IgD-negative memory B cell (primary cell): ENCODE measurements around the gene CLPTM1. TPM values are rescaled to one million over a fixed set of nuclear protein-coding genes. Genes with fewer than 3 reads are reported as not detected.
A peak's percentile ranks its signal among the peaks of the same experiment; 100 is the strongest.
"Not testable (repeated sequence)": the region's sequence is repeated elsewhere in the genome, so short reads cannot be mapped to it uniquely, and the experiment has no call there.

Source experiments
- H3K27ac Mint-ChIP-seq, 3 donors: one replicate each; pipeline ENCODE4 v1.8.0; 2020 to 2022; ENCODE audit warnings: mild to moderate bottlenecking in 3 of 3, mixed read lengths in 3 of 3, moderate library complexity in 1 of 3
- H3K27me3 Mint-ChIP-seq: one replicate; pipeline ENCODE4 v1.8.0; 2021; ENCODE audit warnings: mixed read lengths
- H3K36me3 Mint-ChIP-seq: one replicate; pipeline ENCODE4 v1.8.0; 2020; ENCODE audit warnings: mild to moderate bottlenecking, mixed read lengths
- H3K4me1 Mint-ChIP-seq, 3 donors: one replicate each; pipeline ENCODE4 v1.8.0; 2020 to 2022; ENCODE audit warnings: mixed read lengths in 3 of 3, mild to moderate bottlenecking in 1 of 3
- H3K4me3 Mint-ChIP-seq, 4 donors: one replicate each; pipeline ENCODE4 v1.8.0; 2020 to 2022; ENCODE audit warnings: mild to moderate bottlenecking in 4 of 4, mixed read lengths in 4 of 4, moderate library complexity in 3 of 4
- H3K9me3 Mint-ChIP-seq, 3 donors: one replicate each; pipeline ENCODE4 v1.8.0; 2020 to 2021; ENCODE audit warnings: mixed read lengths in 3 of 3, mild to moderate bottlenecking in 1 of 3
- polyA plus RNA-seq: library from polyadenylated mRNA; unstranded; fragments of 300-500 nt; fragmentation: Illumina TruSeq; gene quantifications from one replicate; pipeline ENCODE4 v1.2.3, GENCODE V29; 2021

CLPTM1 gene
- polyA plus RNA-seq, 1 donor from 2014 or later = 29.2 TPM

GRCh38 chr19:44925114-44925891, 29.9 kb upstream of the CLPTM1 start:
- H3K9me3 Mint-ChIP-seq = no peaks in the 10 kb centered on the region
- no peak overlapping the region for H3K27ac Mint-ChIP-seq
- no peak overlapping the region for H3K4me3 Mint-ChIP-seq
- H3K36me3 Mint-ChIP-seq = peaks cover 2% of the 10 kb centered on the region
- H3K4me1 Mint-ChIP-seq = peaks cover 3 to 8% (median 4%) of the 10 kb centered on the region in 3 donors
- H3K27me3 Mint-ChIP-seq = peaks cover 20% of the 10 kb centered on the region

DNA sequence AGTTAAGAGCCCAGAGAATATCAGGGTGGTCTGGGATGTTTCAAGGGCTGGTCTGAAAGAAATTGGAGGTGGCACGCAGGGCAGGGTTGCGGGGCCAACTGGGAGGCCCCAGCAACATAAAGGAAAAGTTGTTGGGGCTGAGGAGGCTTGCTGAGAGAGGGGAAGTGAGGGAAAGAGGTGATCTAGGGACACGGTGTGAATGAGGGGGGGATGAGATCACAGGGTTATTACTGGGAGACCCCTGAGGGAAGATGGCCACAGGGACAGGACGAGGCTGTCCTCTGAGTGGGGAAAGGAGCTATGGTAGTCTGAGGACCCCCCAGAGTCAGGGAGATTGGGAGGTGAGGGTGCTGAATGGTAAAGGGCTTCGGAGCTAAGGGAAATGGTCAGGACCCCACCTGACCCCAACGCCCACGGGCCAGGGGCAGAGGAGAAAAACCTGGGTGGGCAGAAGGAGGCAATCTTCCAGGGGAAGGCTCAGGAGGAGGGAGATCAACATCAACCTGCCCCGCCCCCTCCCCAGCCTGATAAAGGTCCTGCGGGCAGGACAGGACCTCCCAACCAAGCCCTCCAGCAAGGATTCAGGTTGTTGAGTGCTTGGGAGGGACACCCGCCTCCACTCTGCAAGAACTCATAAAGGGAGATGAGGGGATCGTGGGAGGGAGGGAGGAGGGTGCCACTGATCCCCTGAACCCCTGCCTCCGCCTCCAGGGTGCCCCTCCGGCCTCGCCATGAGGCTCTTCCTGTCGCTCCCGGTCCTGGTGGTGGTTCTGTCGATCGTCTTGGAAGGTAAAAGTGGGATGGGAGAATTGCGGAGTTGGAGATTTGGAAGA, 28.7 kb upstream of the CLPTM1 start:
- not testable (repeated sequence) for H3K9me3 Mint-ChIP-seq, H3K36me3 Mint-ChIP-seq, H3K4me1 Mint-ChIP-seq
- H3K27me3 Mint-ChIP-seq = peaks cover 20% of the 10 kb centered on the region
- H3K27ac Mint-ChIP-seq = peak overlapping the region in 2 of 3 donors; percentile 22 to 86
- peak overlapping the region in 3 of 4 donors; percentile 23 to 91 (median 75) for H3K4me3 Mint-ChIP-seq

DNA sequence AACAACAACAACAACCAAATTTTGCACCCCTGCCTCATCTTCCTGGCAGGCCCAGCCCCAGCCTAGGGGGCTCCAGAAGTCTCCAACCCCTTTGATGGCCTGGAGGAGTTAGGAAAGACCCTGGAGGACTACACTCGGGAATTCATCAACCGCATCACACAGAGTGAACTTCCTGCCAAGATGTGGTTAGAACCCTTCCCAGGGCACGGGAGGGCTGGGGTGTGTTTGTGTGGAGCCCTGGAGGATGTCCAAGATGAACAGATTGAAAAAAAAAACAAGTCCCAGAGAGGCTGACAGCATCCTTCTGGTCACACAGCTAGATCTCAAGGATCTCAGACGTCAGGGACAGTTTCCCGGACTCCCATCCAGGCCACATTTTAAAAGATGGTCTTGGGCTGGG, 27.4 kb upstream of the CLPTM1 start:
- Mint-ChIP-seq H3K27me3 (peaks cover 20% of the 10 kb centered on the region), H3K9me3 (no peaks in the 10 kb centered on the region), H3K4me1 (peaks cover 3 to 6% (median 4%) of the 10 kb centered on the region in 3 donors), H3K36me3 (no peaks in the 10 kb centered on the region), H3K27ac (no peak overlapping the region), H3K4me3 (no peak overlapping the region)

DNA sequence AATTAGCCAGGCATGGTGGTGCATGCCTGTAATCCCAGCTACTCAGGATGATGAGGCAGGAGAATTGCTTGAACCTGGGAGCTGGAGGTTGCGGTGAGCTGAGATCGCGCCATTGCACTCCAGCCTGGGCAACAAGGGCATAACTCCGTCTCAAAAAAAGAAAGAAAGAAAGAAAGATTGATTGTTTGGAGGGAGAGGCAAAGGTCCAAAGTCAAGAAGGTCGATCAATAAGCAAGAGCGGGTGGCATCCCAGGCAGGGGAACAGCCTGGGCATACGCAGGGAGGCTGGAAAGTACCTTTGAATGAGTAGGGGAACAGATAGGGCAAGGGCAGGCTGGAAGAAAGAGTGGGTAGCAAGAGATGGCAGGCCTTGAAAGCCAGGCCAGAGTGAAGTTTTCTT, 25.1 kb upstream of the CLPTM1 start:
- Mint-ChIP-seq H3K27ac (no peak overlapping the region), H3K27me3 (peaks cover 24% of the 10 kb centered on the region), H3K36me3 (no peaks in the 10 kb centered on the region), H3K4me3 (peak overlapping the region in 1 of 4 donors; percentile 28), H3K4me1 (peaks cover 3 to 10% (median 4%) of the 10 kb centered on the region in 3 donors), H3K9me3 (no peaks in the 10 kb centered on the region)

DNA sequence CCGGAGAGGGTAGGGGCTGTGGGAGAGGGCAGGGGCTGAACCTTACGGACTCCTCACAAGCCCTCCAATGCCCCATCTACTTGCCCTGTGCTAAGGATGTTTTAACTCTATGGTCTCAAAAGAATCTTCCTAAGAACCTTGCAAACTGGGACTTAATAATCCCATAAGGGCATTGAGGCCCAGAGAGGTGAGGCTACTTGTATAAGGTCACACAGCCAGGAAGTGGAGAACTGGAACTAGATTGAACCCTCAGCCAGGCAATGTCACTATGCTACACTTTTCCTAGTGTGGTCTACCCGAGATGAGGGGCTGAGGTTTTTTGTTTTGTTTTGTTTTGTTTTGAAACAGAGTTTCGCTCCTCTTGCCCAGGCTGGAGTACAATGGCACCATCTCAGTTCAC, 23.6 kb upstream of the CLPTM1 start:
- H3K27me3 Mint-ChIP-seq = peaks cover 13% of the 10 kb centered on the region
- no peak overlapping the region for H3K4me3 Mint-ChIP-seq
- no peaks in the 10 kb centered on the region for H3K36me3 Mint-ChIP-seq
- no peaks in the 10 kb centered on the region for H3K9me3 Mint-ChIP-seq
- H3K27ac Mint-ChIP-seq = no peak overlapping the region
- peaks cover 3 to 9% (median 4%) of the 10 kb centered on the region in 3 donors for H3K4me1 Mint-ChIP-seq

GRCh38 chr19:44939668-44940067, 15.5 kb upstream of the CLPTM1 start:
- Mint-ChIP-seq H3K27me3 (peaks cover 2% of the 10 kb centered on the region), H3K36me3 (no peaks in the 10 kb centered on the region), H3K4me1 (peaks cover 5 to 18% (median 9%) of the 10 kb centered on the region in 3 donors), H3K27ac (no peak overlapping the region), H3K4me3 (no peak overlapping the region), H3K9me3 (no peaks in the 10 kb centered on the region)

DNA sequence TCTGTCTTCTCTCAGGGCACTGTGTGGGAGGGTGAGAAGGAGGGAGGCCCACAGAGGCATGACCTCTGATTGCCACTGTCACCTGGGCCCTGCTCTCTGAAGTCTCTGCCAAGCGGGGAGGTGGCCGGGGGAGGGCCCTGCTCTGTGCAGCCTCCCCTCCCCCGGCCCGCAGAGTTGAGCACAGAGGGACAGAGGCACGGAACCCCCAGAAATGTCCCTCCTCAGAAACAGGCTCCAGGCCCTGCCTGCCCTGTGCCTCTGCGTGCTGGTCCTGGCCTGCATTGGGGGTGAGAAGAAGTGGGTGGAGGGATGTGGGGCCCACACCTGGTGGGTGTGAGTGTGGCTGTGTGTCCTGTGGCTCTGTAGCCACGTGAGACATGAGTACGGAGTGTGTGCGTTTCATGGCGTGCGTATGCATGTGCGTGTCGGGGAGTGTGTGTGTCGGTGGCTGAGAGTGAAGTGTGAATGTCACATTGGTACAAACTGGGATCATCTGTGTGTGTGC, 13.1 kb upstream of the CLPTM1 start, which contains the start of gene APOC4:
Gene APOC4 (plus strand): TSS at position 171 of the 505 bp plus-strand sequence. CDS start 41 bp downstream, at position 212.
- peaks cover 7 to 16% (median 9%) of the 10 kb centered on the region in 3 donors for H3K4me1 Mint-ChIP-seq
- H3K27me3 Mint-ChIP-seq = no peaks in the 10 kb centered on the region
- peaks cover 1% of the 10 kb centered on the region for H3K36me3 Mint-ChIP-seq
- H3K27ac Mint-ChIP-seq = no peak within 1 kb of the TSS
- H3K9me3 Mint-ChIP-seq = no peaks in the 10 kb centered on the region
- peak within 1 kb of the TSS in 2 of 4 donors; percentile 6 to 79 for H3K4me3 Mint-ChIP-seq

- Mint-ChIP-seq H3K4me1 (peaks cover 9 to 16% (median 9%) of the 10 kb centered on the region in 3 donors), H3K36me3 (peaks cover 1% of the 10 kb centered on the region), H3K9me3 (no peaks in the 10 kb centered on the region), H3K4me3 (peak overlapping the region in 3 of 4 donors; percentile 10 to 92 (median 77)), H3K27me3 (no peaks in the 10 kb centered on the region), H3K27ac (peak overlapping the region in 2 of 3 donors; percentile 8 to 26)
These were observed 11.4 kb upstream of the CLPTM1 start for GRCh38 chr19:44943801-44944249.

- no peaks in the 10 kb centered on the region for H3K27me3 Mint-ChIP-seq
- peaks cover 1% of the 10 kb centered on the region for H3K36me3 Mint-ChIP-seq
- H3K4me1 Mint-ChIP-seq = peaks cover 10 to 14% (median 11%) of the 10 kb centered on the region in 3 donors
- H3K9me3 Mint-ChIP-seq = no peaks in the 10 kb centered on the region
- H3K4me3 Mint-ChIP-seq = no peak overlapping the region
- no peak overlapping the region for H3K27ac Mint-ChIP-seq
These were observed 8.1 kb upstream of the CLPTM1 start for GRCh38 chr19:44947041-44947581.

DNA sequence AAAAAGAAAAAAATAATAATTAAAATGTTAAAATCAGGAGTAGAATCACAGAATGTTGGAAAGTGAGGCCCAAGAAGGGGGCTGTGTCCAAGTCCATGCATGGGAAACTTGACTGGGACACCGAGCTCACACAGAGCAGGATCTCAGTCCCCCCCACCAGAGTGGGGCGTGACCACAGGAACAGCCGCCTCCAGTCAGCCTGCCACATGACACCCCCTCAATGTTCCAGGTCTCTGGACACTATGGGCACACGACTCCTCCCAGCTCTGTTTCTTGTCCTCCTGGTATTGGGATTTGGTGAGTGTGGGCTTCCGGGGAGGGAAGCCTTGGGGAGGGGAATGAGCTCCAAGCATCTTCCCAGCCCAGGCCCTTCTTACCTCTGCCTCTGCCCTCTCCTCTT, 6.9 kb upstream of the CLPTM1 start:
- no peaks in the 10 kb centered on the region for H3K9me3 Mint-ChIP-seq
- peaks cover 1% of the 10 kb centered on the region for H3K36me3 Mint-ChIP-seq
- H3K27me3 Mint-ChIP-seq = no peaks in the 10 kb centered on the region
- peaks cover 7 to 14% (median 8%) of the 10 kb centered on the region in 3 donors for H3K4me1 Mint-ChIP-seq
- peak overlapping the region in 2 of 3 donors; percentile 25 to 94 for H3K27ac Mint-ChIP-seq
- peak overlapping the region in 1 of 4 donors; percentile 43 for H3K4me3 Mint-ChIP-seq

DNA sequence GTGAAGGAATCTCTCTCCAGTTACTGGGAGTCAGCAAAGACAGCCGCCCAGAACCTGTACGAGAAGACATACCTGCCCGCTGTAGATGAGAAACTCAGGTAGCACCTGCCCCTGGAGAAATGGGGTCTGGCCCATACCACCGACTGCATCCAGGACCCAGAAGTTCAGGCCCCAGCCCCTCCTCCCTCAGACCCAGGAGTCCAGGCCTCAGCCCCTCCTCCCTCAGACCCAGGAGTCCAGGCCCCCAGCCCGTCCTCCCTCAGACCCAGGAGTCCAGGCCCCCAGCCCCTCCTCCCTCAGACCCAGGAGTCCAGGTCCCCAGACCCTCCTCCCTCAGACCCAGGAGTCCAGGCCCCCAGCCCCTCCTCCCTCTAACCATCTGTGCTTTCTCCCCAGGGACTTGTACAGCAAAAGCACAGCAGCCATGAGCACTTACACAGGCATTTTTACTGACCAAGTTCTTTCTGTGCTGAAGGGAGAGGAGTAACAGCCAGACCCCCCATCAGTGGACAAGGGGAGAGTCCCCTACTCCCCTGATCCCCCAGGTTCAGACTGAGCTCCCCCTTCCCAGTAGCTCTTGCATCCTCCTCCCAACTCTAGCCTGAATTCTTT, 6.3 kb upstream of the CLPTM1 start:
- peaks cover 4 to 11% (median 6%) of the 10 kb centered on the region in 3 donors for H3K4me1 Mint-ChIP-seq
- H3K9me3 Mint-ChIP-seq = no peaks in the 10 kb centered on the region
- H3K36me3 Mint-ChIP-seq = peaks cover 1% of the 10 kb centered on the region
- H3K27me3 Mint-ChIP-seq = no peaks in the 10 kb centered on the region
- peak overlapping the region in 1 of 3 donors; percentile 94 for H3K27ac Mint-ChIP-seq
- peak overlapping the region in 1 of 4 donors; percentile 43 for H3K4me3 Mint-ChIP-seq

DNA sequence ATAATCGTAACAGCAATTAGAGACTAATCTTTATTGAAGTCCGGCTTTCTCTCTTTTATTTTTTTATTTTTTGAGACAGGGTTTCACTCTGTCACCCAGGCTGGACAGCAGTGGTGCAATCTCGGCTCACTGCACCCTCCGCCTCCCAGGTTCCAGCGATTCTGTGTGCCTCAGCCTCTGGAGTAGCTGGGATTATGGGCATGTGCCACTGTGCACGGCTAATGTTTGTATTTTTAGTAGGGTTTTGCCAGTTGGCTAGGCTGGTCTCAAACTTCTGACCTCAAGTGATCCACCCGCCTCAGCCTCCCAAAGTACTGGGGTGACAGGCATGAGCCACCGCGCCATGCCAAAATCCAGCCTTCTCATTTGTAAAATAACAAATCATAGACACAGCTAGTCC, 5.6 kb upstream of the CLPTM1 start:
- no peak overlapping the region for H3K4me3 Mint-ChIP-seq
- H3K27ac Mint-ChIP-seq = no peak overlapping the region
- H3K9me3 Mint-ChIP-seq = no peaks in the 10 kb centered on the region
- H3K27me3 Mint-ChIP-seq = peaks cover under 1% of the 10 kb centered on the region
- peaks cover 3 to 11% (median 6%) of the 10 kb centered on the region in 3 donors for H3K4me1 Mint-ChIP-seq
- H3K36me3 Mint-ChIP-seq = peaks cover 1% of the 10 kb centered on the region

- peaks cover 14 to 25% (median 18%) of the 10 kb centered on the region in 3 donors for H3K4me1 Mint-ChIP-seq
- H3K9me3 Mint-ChIP-seq = no peaks in the 10 kb centered on the region
- peaks cover 1% of the 10 kb centered on the region for H3K36me3 Mint-ChIP-seq
- peaks cover 2% of the 10 kb centered on the region for H3K27me3 Mint-ChIP-seq
- H3K4me3 Mint-ChIP-seq = peak overlapping the region in 2 of 4 donors; percentile 7 to 54
- H3K27ac Mint-ChIP-seq = peak overlapping the region; percentile 31 to 73 (median 64)
These were observed 3.7 kb upstream of the CLPTM1 start for GRCh38 chr19:44951179-44952159.
